GM19351 (cell line): ENCODE measurements around the gene CYP27C1.
"Not testable (repeated sequence)": the region's sequence is repeated elsewhere in the genome, so short reads cannot be mapped to it uniquely, and the experiment has no call there.

Experiments
- ATAC-seq: cut with Tn5 transposase; IDR thresholded peaks from one replicate; pipeline ENCODE4 v1.9.1; 2021; ENCODE audit warnings: mild to moderate bottlenecking, moderate library complexity; ENCODE audit not compliant: unreplicated experiment

Gene CYP27C1, protein sequence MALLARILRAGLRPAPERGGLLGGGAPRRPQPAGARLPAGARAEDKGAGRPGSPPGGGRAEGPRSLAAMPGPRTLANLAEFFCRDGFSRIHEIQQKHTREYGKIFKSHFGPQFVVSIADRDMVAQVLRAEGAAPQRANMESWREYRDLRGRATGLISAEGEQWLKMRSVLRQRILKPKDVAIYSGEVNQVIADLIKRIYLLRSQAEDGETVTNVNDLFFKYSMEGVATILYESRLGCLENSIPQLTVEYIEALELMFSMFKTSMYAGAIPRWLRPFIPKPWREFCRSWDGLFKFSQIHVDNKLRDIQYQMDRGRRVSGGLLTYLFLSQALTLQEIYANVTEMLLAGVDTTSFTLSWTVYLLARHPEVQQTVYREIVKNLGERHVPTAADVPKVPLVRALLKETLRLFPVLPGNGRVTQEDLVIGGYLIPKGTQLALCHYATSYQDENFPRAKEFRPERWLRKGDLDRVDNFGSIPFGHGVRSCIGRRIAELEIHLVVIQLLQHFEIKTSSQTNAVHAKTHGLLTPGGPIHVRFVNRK

DNA sequence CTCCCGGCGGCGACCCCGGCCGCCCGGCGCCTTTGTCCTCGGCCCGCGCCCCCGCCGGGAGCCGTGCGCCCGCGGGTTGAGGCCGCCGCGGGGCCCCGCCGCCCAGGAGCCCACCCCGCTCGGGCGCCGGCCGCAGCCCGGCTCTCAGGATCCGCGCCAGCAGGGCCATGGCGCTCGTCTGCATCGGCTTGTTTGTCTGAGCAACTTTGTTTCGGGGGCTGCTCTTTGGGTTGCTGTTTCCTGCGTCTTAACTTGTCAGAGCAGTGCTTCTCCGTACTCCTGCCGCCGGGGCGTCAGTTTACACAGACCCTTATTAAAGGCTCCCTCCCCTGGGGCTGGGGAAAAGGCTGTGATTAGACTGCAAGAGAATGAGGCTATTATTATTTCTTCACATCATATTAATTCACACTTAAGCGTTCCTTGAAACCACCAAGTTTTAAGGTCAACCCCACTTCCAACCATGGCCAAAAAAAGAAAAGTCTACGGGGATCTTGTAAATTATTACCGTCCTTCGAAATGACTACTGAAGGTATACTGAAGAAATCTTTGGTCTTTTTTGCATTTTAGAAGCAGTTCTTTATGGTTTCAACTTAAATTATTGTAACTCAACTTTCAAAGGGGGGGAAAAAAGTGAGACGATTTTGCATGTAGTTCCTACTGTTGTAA is at the start of gene CYP27C1:
CYP27C1 (minus strand) TSS at position 198 of the 666 bp plus-strand sequence; CDS start at position 169, 29 bp downstream.
- ATAC-seq, result no peak

DNA sequence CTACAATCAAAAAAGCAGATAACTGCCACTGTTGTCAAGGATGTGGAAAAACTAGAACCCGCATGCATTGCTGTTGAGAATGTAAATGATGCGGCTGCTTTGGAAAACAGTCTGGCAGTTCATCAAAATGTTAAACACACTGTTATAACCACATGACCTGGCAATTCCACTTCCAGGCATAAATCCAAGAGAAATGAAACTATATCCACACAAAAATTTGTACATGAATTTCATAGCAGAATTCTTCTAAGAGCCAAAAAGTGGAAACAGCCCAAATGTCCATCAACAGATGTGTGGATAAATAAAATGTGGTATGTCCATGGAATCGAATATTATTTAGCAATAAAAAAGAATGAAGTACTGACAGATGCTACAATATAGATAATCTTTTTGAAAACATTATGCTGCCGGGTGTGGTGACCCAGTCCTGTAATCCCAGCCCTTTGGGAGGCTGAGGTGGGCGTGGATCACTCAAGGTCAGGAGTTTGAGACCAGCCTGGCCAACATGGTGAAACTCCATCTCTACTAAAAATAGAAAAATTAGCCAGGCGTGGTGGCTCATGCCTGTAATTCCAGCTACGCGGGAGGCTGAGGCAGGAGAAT is 41.8 kb upstream of the CYP27C1 start:
- no peak for ATAC-seq

DNA sequence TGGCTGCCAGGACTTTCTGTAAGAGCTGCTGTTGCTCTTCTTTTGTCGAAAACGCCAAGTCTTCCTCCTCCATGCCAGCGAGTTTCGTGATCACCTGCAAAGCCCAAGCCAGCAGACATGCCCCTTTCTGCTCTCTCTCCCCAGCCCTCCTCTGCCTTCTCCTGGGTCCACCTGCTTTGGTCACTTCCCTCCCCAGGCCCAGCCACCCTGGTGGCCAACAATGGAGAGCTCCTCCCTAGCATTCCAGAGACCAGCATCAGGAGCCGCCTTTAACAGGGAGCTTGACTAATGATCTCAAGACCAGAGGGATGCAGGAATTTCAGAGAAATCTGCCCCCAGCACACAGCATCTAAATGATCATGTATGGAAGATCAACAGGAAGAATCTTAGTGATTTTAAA is 39.3 kb upstream of the CYP27C1 start:
- ATAC-seq, result no peak

DNA sequence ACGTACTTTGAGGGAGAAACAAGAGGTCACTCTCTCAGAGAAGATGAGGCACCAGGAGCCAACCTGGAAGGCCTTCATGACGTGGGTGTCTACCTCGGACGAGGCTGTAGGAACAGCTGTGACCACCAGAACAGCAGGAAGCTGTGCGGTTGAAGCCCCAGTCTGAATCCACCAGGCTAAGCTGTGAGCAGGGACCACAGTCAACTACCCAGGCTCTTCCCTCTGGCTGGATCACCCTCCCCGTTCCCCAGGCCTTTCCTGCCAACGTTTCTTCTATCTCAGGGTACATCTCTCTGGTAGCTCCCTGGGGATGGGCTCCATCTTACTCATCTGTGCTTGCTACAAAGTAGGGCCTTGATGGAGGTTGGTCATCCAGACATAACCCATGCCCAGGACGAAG is 36.8 kb upstream of the CYP27C1 start:
- ATAC-seq, result no peak

DNA sequence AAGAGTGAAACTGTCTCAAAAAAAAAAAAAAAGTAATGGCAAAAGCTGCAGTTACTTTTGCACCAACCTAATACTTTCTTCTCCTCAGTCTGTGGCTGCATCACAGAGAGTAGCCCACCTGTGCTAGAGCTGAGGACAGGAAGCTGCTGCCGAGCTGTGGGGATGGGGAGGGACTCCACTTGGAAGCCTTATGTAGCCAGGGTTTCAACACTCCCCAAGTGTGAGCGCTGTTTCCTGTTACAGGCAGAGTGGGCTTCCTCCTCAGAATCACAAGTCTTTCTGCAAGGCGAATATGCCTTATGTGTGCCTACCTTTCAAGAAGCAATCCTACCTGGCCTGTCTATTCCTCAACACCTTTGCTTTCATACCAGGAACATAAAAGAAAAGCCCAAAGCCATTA is 36.3 kb upstream of the CYP27C1 start:
- no peak for ATAC-seq

DNA sequence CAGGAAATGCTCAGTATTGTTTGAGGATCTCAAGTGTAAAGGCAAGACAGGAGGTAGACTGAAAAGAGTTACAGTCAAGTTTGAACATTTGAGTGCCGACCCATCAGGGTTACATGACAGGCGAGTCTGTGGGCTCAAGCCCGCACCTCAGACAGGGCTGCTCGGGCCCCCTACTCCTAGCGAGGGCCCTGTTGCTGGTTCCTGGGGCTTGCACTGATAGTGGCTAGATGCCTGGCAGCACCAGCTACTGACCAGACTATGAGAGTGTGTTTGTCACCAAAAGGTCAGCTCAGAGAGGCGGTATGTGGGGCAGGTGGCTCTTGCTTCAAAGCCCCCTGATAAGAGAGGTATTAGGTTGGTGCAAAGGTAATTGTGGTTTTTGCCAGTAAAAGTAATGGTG is 35.6 kb upstream of the CYP27C1 start:
- no peak for ATAC-seq

DNA sequence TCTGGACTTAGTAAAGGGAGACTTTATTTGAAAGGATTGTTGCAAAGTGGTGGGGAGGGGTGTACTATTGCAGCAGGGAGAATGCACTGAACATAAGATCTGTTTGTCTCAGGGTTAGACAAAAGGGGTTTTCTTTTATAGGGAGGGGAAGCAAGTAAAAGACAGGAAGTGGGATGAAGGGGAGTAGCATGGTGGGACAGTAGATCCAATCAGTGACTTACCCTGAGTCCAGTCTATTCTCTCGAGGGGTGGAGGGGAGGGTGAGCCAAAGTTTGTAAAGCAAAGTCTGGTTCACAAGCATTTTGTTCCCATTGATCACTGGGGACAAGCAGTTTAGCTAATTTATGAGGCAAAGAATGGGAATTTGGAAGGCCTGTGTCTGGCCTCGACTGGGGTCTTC is 35.0 kb upstream of the CYP27C1 start:
- ATAC-seq, result no peak

DNA sequence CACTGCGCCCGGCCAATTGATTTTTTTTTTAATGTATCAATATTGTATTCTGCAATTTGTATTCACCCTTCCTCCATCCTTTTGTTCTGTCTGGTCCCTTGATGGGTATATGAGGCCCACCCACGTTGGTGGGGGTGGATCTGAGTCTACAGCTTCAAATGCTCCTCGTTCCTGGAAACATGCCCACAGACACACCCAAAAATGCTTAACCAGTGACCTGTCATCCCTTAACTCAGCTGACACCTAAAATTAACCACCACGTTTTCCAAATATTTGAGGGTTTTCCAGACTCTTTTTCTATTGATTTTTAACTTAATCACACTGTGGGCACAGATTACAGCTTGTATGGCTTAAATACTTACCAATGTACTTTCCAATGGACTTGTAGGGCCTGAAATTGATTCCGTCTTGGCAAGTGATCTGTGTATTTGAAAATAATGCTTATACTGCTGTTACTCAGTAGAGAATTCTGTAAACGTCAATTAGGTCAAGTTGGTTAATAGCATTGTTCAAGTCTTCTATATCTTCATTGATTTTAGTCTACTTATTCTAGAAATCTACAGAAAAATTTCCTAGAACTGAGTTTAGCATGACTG is 34.4 kb upstream of the CYP27C1 start:
- ATAC-seq, result no peak

DNA sequence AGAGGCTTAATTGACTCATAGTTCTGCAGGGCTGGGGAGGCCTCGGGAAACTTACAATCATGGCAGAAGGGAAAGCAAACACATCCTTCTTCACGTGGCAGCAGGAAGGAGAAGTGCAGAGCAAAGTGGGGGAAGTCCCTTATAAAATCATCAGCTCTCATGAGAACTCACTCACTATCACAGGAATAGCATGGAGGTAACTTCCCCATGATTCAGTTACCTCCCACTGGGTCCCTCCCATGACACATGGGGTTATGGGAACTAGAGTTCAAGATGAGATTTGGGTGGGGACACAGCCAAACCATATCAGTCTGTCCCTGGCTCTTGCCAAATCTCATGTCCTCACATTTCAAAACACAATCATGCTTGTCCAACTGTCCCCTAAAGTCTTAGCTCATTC is 21.1 kb upstream of the CYP27C1 start:
- not testable (repeated sequence) for ATAC-seq

DNA sequence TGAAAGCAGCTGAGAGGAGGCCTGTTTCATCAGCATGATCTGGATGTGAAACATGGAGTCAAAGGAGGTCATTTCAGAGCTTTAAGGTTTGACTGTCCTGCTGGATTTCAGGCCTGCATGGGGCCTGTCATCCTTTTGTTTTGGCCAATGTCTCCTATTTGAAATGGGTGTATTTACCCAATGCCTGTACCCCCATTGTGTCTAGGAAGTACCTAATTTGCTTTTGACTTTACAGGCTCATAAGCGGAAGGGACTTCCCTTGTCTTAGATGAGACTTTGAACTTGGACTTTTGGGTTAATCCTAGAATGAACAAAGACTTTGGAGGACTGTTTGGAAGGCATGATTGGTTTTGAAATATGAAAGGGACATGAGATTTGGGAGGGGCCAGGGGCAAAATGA is 19.3 kb upstream of the CYP27C1 start:
- ATAC-seq, result no peak

DNA sequence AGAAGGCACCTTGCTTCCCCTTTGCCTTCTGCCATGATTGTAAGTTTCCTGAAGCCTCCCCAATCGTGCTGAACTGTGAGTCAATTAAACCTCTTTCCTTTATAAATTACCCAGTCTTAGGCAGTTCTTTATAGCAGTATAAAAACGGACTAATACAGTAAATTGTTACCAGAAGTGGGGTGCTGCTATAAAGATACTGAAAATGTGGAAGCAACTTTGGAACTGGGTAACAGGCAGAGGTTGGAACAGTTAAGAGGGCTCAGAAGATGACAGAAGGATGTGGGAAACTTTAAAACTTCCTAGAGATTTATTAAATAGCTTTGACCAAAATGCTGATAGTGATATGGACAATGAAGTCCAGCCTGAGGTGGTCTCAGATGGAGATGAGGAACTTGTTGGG is 17.7 kb upstream of the CYP27C1 start:
- ATAC-seq, result not testable (repeated sequence)

DNA sequence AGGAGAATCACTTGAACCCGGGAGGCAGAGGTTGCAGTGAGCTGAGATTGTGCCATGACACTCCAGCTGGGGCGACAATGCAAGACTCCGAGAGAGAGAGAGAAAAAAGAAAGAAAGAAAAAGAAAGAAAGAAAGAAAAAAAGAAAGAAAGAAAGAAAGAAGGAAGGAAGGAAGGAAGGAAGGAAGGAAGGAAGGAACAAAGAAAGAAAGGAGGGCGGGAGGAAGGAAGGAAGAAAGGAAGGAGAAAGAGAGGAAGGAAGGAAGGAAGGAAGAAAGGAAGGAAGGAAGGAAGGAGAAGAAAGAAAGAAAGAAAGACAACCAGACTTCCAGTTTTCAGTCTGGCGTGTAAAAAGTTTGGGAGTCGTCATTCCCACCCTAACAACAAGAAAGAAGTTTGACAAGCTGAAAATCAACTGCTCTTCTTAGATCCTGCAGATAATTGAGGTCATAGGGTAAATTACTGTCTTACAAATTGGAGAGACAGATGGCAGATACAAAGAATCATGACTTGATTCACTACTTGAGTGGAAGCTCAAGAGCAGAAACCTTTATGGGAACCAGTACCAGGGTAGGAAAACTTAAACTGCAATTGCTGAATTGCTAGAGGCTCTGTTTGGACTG is 15.1 kb upstream of the CYP27C1 start:
- no peak for ATAC-seq

DNA sequence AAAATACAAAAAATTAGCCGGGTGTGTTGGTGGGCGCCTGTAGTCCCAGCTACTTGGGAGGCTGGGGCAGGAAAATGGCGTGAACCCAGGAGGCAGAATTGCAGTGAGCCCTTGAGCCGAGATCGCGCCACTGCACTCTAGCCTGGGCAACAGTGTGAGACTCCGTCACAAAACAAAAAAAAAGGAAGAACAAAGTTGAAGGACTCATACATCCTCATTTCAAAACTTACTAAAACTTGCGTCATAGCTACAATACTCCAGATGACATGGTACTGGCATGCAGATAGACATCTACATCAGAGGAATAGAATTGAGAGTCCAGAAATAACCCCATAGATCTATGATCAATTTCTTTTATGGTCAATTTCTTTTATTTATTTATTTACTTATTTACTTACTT is 13.6 kb upstream of the CYP27C1 start:
- no peak for ATAC-seq

DNA sequence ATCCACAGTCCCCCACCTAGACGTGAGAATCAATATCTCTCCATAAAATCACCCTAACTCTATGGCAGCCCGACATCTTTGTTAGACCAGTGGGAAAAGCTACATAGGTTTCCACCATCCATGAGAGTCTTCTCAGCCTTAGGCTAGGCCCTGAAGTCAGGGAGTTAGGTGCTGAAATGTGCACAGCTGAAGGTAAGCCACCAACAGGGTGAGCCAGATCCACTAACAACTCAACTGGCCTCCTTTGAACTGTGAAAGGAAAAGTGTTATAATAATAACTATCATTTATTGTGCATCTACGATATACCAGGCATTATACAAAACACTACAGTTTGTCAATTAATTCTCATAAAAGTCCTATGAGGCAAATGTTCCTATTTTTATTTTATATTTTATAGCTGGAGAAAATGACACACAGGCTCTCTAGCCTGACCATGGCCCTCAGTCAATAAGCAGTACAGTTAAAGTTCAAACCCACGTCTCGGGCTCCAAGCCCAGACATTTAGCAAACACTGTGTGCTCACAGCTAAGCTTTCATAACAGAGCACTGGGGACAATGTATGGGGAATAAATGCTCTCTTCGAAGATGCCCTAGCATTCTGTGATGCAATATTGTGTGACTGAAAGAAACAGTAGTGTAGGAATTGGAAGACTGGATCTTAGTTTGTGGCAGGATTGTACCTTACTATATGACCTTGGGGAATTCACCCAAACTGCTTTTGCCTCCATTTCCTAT is 11.2 kb upstream of the CYP27C1 start:
- ATAC-seq, result no peak

DNA sequence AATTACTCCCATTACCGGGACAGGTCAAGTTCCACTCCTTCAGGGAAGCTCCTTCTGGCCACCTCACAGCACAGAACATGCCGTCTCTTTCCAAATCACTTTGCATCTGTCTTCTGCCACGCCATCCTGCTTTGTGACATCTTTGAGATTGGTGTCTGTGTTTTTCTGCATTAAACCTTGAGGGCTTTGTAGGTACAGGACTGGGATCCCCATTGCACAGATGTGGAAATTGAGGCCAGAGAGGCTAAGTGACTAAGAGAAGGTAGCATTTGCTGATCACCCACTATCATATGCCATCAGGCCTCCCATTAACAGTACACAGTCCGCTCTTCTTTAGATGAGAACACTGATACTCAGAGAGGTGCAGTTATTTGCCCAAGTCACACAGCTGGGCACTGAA is 9.5 kb upstream of the CYP27C1 start:
- no peak for ATAC-seq

DNA sequence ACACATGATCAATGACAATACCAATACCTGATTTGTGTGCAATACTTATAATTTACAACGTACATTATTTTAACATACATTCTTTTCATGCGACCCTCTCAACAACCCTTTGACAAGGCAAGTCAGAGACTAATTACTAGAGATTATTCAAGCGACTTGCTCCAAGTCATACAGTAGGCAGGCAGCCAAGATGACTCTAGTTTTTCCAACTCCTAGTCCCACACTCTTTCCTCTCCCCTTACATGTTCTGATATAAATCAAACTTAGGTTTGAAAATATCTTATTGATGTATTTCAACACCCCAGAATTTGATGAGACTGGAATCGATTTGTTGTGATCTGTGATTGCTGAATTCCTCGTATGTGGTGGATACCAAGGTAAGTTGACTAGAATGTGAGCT is 8.0 kb upstream of the CYP27C1 start:
- ATAC-seq, result no peak

DNA sequence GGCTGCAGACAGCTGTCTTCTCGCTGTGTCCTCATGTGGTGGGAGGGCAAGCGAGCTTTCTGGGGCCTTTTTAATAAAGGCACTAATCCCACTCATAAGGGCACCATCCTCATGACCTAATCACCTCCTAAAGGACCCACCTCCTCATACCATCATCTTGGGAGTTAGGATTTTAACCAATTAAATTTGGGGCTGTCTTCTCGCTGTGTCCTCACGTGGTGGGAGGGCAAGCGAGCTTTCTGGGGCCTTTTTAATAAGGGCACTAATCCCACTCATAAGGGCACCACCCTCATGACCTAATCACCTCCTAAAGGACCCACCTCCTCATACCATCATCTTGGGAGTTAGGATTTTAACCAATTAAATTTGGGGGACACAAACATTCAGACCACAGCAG is 7.2 kb upstream of the CYP27C1 start:
- not testable (repeated sequence) for ATAC-seq

DNA sequence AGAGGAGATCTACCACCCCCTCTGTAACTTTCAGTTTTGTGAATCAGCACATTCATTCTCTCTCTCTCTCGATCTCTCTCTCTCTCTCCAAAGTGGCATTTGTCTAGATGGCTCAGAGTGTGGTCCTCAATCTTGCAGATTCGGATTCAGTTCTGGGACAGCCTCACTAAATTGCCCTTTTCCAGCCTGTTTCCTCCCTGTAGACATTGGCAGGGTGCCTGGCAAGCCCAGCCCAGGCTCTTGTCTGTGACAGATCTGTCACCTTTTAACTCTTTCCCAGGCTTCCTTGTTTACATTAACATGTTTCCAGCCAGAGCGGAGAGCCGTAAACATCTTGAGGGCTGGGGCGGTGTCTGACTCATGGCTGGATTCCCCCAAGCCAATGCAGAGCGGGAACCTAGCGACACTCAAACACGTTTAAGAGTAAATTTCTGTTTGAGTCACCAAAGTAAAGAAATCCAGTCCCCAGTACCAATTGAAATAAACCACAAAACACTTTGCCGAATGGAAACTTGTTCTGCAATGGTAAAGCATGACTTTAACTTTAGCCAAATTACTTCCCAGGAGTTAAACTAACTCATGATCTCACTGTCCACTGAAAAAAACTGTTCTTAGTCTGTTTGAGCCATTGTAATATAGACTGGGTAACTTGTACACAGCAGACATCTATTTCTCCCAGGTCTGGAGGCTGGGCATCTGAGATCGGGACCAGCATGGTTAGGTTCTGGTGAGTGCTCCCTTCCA is 6.6 kb upstream of the CYP27C1 start:
- peak; percentile 95 for ATAC-seq

DNA sequence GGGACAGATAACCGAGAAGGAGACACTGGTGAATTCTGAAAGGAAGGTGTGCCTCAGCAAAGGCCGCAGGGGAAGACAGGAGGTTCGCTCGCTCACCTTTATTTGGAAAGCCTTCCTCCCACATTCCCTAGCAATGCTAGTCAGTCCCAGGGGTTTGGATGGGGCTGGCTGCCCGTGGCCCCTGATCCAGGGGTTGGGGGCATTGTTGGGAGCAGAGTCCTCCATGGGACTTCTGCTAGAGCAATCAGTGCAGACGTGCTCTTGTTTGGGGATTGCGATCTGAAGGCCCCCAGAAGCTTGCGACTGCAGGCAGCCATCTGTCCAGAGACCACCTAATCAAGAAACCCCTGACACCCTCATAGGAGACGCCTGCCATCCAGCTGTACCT is 6.0 kb upstream of the CYP27C1 start:
- ATAC-seq, result no peak
